H1 (cell line): ENCODE data around the gene PFN3. TPM values are rescaled to one million over a fixed set of nuclear protein-coding genes. Genes with fewer than 3 reads are reported as not detected.

ENCODE experiments used
- CTCF ChIA-PET: fragments of 300-600 bp; sonication (Branson Sonifier 250); formaldehyde crosslinking; loops from one replicate; lab custom pipeline; 2021; ENCODE audit not compliant: partially characterized antibody; lab: Charles Lee
- POLR2A ChIA-PET: fragments of 300-600 bp; sonication (Branson Sonifier 250); formaldehyde crosslinking; loops from one replicate; lab custom pipeline; 2021; ENCODE audit warnings: inconsistent platforms; ENCODE audit not compliant: partially characterized antibody; lab: Charles Lee
- DNase-seq, 2 experiments: peaks; one replicate each; pipeline versions ENCODE4 v3.0.0 to v3.0.0-alpha.2; 2010 to 2022; ENCODE audit warnings: low spot score in 2 of 2, low read depth in 1 of 2, mixed read lengths in 1 of 2
- FAIRE-seq: peaks from 2 replicates; lab custom pipeline; 2011; peaks lifted over from hg19 to GRCh38; lab: Jason Lieb, UNC
- H2AFZ ChIP-seq: 2 replicates; pipeline ENCODE4 v1.8.1; 2012; ENCODE audit warnings: low read length, inconsistent platforms
- H2AK5ac ChIP-seq: 2 replicates; pipeline ENCODE4 v1.6.1; 2013; ENCODE audit warnings: low read depth, low read length
- H2BK120ac ChIP-seq: replicated peaks from 2 replicates; pipeline ENCODE3; 2013; ENCODE audit warnings: low read depth, low read length, inconsistent platforms
- H2BK12ac ChIP-seq: 2 replicates; pipeline ENCODE4 v1.6.1; 2013; ENCODE audit warnings: low read depth, low read length
- H2BK15ac ChIP-seq: 2 replicates; pipeline ENCODE4 v1.6.1; 2013; ENCODE audit warnings: low read length
- H2BK20ac ChIP-seq: 2 replicates; pipeline ENCODE4 v1.6.1; 2013; ENCODE audit warnings: low read length
- H2BK5ac ChIP-seq: 2 replicates; pipeline ENCODE4 v1.6.1; 2013; ENCODE audit warnings: low read depth, low read length
- H3K14ac ChIP-seq: 2 replicates; pipeline ENCODE4 v1.6.1; 2013; ENCODE audit warnings: inconsistent platforms; ENCODE audit not compliant: insufficient read length
- H3K18ac ChIP-seq: 2 replicates; pipeline ENCODE4 v1.6.1; 2013; ENCODE audit warnings: low read length; ENCODE audit errors: extremely low read depth
- H3K23ac ChIP-seq: 2 replicates; pipeline ENCODE4 v1.6.1; 2013; ENCODE audit warnings: inconsistent platforms; ENCODE audit not compliant: insufficient read length
- H3K23me2 ChIP-seq: 2 replicates; pipeline ENCODE4 v1.6.1; 2013; ENCODE audit warnings: low read depth, low read length
- H3K27ac ChIP-seq: 2 replicates; pipeline ENCODE4 v1.6.1; 2011; ENCODE audit warnings: low read depth, low read length, inconsistent platforms
- H3K27me3 ChIP-seq, 4 experiments: replicated peaks in 1 of 4; 1 replicate in 1 of 4; 2 replicates in 3 of 4; pipeline versions ENCODE4 v1.6.1 to v1.8.1; 2011 to 2013; ENCODE audit warnings: low read length in 3 of 4, mild to moderate bottlenecking in 3 of 4, inconsistent platforms in 2 of 4, mixed read lengths in 2 of 4, moderate library complexity in 1 of 4; ENCODE audit not compliant: control insufficient read depth in 3 of 4, insufficient read depth in 3 of 4; ENCODE audit errors: extremely low read depth in 1 of 4
- H3K36me3 ChIP-seq, 4 experiments: 2 replicates each; pipeline versions ENCODE4 v1.6.1 to v1.8.1; 2011 to 2013; ENCODE audit warnings: mild to moderate bottlenecking in 4 of 4, low read length in 3 of 4, moderate library complexity in 2 of 4, control low read depth in 1 of 4, inconsistent platforms in 1 of 4; ENCODE audit not compliant: insufficient read depth in 4 of 4, control insufficient read depth in 2 of 4
- H3K4ac ChIP-seq: replicated peaks from 2 replicates; pipeline ENCODE3; 2013; ENCODE audit warnings: low read length, low read depth, mixed read lengths, inconsistent platforms; ENCODE audit not compliant: insufficient read length
- H3K4me1 ChIP-seq, 4 experiments: replicated peaks in 1 of 4; 1 replicate in 1 of 4; 2 replicates in 3 of 4; pipeline versions ENCODE4 v1.6.1 to v1.8.1; 2011 to 2013; ENCODE audit warnings: low read length in 3 of 4, inconsistent platforms in 2 of 4, mixed read lengths in 1 of 4; ENCODE audit not compliant: insufficient read depth in 4 of 4, control insufficient read depth in 3 of 4
- H3K4me2 ChIP-seq, 2 experiments: 2 replicates each; pipeline versions ENCODE4 v1.6.1 to v1.8.1; 2011 to 2013; ENCODE audit warnings: low read depth in 2 of 2, low read length in 2 of 2, control low read depth in 1 of 2, inconsistent platforms in 1 of 2, mild to moderate bottlenecking in 1 of 2; ENCODE audit not compliant: insufficient read depth in 1 of 2
- H3K4me3 ChIP-seq, 4 experiments: fragments of 200-600, 300-600 bp in 1 of 4; sonication (generic), shearing (Covaris generic), sonication (Bioruptor Twin) in 1 of 4; 2 replicates each; pipeline versions ENCODE4 v1.5.1 to v1.8.1; 2011 to 2016; ENCODE audit warnings: low read length in 4 of 4, low read depth in 3 of 4, control low read depth in 2 of 4, inconsistent platforms in 2 of 4, mild to moderate bottlenecking in 2 of 4, mixed read lengths in 1 of 4, moderate library complexity in 1 of 4; ENCODE audit not compliant: insufficient read depth in 2 of 4; ENCODE audit errors: extremely low read depth in 1 of 4
- H3K56ac ChIP-seq: replicated peaks from 2 replicates; pipeline ENCODE3; 2013; ENCODE audit warnings: low read depth, mild to moderate bottlenecking, mixed read lengths, low read length, inconsistent platforms; ENCODE audit not compliant: insufficient read length
- H3K79me1 ChIP-seq: 2 replicates; pipeline ENCODE4 v1.6.1; 2013; ENCODE audit warnings: low read depth, low read length, control low read depth
- H3K79me2 ChIP-seq, 2 experiments: 2 replicates each; pipeline versions ENCODE4 v1.6.1 to v1.8.1; 2012 to 2013; ENCODE audit warnings: low read length in 2 of 2, mild to moderate bottlenecking in 2 of 2, inconsistent platforms in 1 of 2; ENCODE audit not compliant: insufficient read depth in 2 of 2, control insufficient read depth in 1 of 2
- H3K9ac ChIP-seq, 4 experiments: replicated peaks in 1 of 4; 1 replicate in 1 of 4; 2 replicates in 3 of 4; pipeline versions ENCODE4 v1.6.1 to v1.8.1; 2011 to 2013; ENCODE audit warnings: low read depth in 3 of 4, low read length in 3 of 4, control low read depth in 2 of 4, mild to moderate bottlenecking in 2 of 4, moderate library complexity in 2 of 4, inconsistent platforms in 1 of 4; ENCODE audit errors: extremely low read depth in 1 of 4
- H3K9me3 ChIP-seq, 2 experiments: 2 replicates each; pipeline versions ENCODE4 v1.6.1 to v1.8.1; 2012 to 2013; ENCODE audit warnings: mild to moderate bottlenecking in 2 of 2, moderate library complexity in 2 of 2, control low read depth in 1 of 2, inconsistent platforms in 1 of 2, low read depth in 1 of 2, low read length in 1 of 2, mixed read lengths in 1 of 2; ENCODE audit not compliant: insufficient read depth in 2 of 2
- H4K20me1 ChIP-seq, 2 experiments: replicated peaks in 1 of 2; 2 replicates each; pipeline versions ENCODE3 to v1.8.1; 2011 to 2013; ENCODE audit warnings: inconsistent platforms in 2 of 2, low read length in 2 of 2, mild to moderate bottlenecking in 1 of 2; ENCODE audit not compliant: insufficient read depth in 2 of 2, control insufficient read depth in 1 of 2
- H4K5ac ChIP-seq: 2 replicates; pipeline ENCODE4 v1.6.1; 2013; ENCODE audit warnings: low read length, low read depth, mixed read lengths, inconsistent platforms; ENCODE audit not compliant: insufficient read length
- H4K8ac ChIP-seq: 2 replicates; pipeline ENCODE4 v1.8.0; 2013; ENCODE audit warnings: mild to moderate bottlenecking, moderate library complexity, low read length, inconsistent platforms; ENCODE audit not compliant: insufficient read depth; ENCODE audit errors: extremely low read depth
- H4K91ac ChIP-seq: replicated peaks from 2 replicates; pipeline ENCODE3; 2013; ENCODE audit warnings: low read length, mixed read lengths, inconsistent platforms; ENCODE audit not compliant: insufficient read length
- WGBS, 2 experiments: shearing (Covaris generic) in 1 of 2; methylation state at CpG; one replicate each; pipeline versions ENCODE4 v1.1.6 to v1.1.7; 2013 to 2015; ENCODE audit warnings: low lambda C conversion rate in 2 of 2, mixed read lengths in 2 of 2, inconsistent platforms in 1 of 2, low coverage in 1 of 2, missing lambda C conversion rate in 1 of 2; ENCODE audit not compliant: insufficient replicate concordance in 2 of 2, insufficient coverage in 1 of 2, insufficient read length in 1 of 2; ENCODE audit errors: extremely low coverage in 1 of 2, missing lambda C conversion rate in 1 of 2; 5-methylcytosine and 5-hydroxymethylcytosine counted together
- polyA plus RNA-seq, 7 experiments: library from polyadenylated mRNA; depleted of rRNA in 3 of 7; stranded (reverse) in 5 of 7; unstranded in 2 of 7; fragments of >200 nt in 5 of 7; fragments of 200-250 nt in 2 of 7; gene quantifications; 1 replicate in 5 of 7; 2 replicates in 1 of 7; 4 replicates in 1 of 7; pipeline versions ENCODE4 v1.2.1 to v1.2.3, GENCODE V29; 2011 to 2013; ENCODE audit warnings: missing spikeins in 2 of 7, mixed read lengths in 2 of 7
- total RNA-seq: library from RNA; stranded (reverse); fragmentation: NEBNext Ultra II Directional; extraction: Animal tissue kit (Norgen Biotek cat#: 25700); gene quantifications from 2 replicates; pipeline ENCODE4 v1.2.1, GENCODE V29; 2021

PFN3 gene
- total and polyA plus RNA-seq, 2 of the 8 experiments (the other 6 are each of a cell fraction or from before 2014, with no cell fraction given) = not detected

DNA sequence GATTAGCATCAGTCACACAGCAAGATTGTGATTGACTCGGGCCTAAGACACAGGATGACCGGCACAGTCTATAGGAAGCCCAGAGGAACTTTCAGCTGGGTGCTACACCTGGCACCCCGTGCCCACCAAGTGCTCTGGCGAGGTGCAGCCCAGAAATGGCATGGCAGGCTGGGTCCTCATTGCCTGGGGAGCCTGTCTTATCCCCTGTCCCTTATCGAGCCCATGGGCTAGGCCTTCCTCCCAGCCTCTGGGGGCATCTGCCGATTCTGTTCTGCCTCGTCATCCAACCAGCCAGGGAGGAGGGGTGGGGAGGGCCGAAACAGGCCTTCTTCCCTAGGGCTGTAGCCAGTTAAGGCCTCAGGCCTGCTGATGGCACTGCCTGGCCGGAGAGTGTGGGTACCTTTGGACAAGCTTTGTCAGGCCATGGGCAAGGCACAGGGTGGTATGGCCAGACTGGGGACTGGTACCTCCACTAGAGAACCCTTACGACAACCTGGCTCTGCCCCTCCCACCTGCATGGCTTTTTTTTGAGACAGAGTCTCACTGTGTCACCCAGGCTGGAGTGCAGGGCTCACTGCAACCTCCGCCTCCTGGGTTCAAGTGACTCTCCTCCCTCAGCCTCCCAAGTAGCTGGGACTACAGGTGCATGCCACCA is 27.6 kb upstream of the PFN3 start:
- Histone ChIP-seq H3K23me2 (peaks cover 10% of the 10 kb centered on the region), H3K4me3 (peak overlapping the region in 3 of 4 experiments; percentile 55 to 92 (median 69); a peak in 3 of 8 replicates), H3K79me2 (peaks cover 0 to 26% of the 10 kb centered on the region in 2 experiments; a peak in 2 of 4 replicates), H3K36me3 (peaks cover 2 to 19% (median 13%) of the 10 kb centered on the region in 4 experiments; a peak in 4 of 8 replicates), H3K18ac (no peak overlapping the region), H3K79me1 (peaks cover 16% of the 10 kb centered on the region), H3K4ac (no peak overlapping the region), H2BK5ac (no peak overlapping the region), H2BK20ac (no peak overlapping the region), H3K4me1 (peaks cover 4 to 14% (median 9%) of the 10 kb centered on the region in 4 experiments; a peak in 6 of 7 replicates), H2BK12ac (0 out of 2 replicates have a peak overlapping the region, but pooled peaks have one; percentile 84), H3K23ac (no peak overlapping the region), H2BK120ac (no peak overlapping the region), H4K91ac (no peak overlapping the region), H2AFZ (no peak overlapping the region), H3K27ac (peak overlapping the region; percentile 56; the same call in 1 of the 2 replicates), H3K27me3 (no peaks in the 10 kb centered on the region), H2BK15ac (peak overlapping the region; percentile 81; the same call in 1 of the 2 replicates), H3K4me2 (peak overlapping the region; percentile 70 to 94), H4K20me1 (peaks cover 15 to 22% of the 10 kb centered on the region in 2 experiments), H4K5ac (no peak overlapping the region), H3K9me3 (no peaks in the 10 kb centered on the region), H2AK5ac (no peak overlapping the region), H3K14ac (no peak overlapping the region), H3K56ac (no peak overlapping the region), H3K9ac (peak overlapping the region in 3 of 4 experiments; percentile 37 to 94 (median 90); a peak in 4 of 7 replicates), H4K8ac (no peak overlapping the region)
- WGBS, 2 experiments = 90% methylated on average over 11 of the region's 11 CpGs; no CpG with 5 or more reads in 1 of the 2 experiments
- ChIA-PET CTCF (interaction anchor here (0.6 to 7.1 kb wide), 15 partner anchors 10 to 92 kb away, joined by 3 to 57 read pairs (median 6); partner anchors contain the start of gene PFN3), POLR2A (interaction anchor here (0.7 to 24.2 kb wide), 15 partner anchors 11 to 88 kb away, joined by 3 to 460 read pairs (median 5); partner anchors contain the start of genes DDX41 and PRR7)
- DNase-seq (no peak), FAIRE-seq (no peak)
